NCI-H1048 (cell line): ENCODE measurements around the gene BRINP2.
"Not testable (repeated sequence)": the region's sequence is repeated elsewhere in the genome, so short reads cannot be mapped to it uniquely, and the experiment has no call there.

Experiments
- DNase-seq: peaks from one replicate; lab custom pipeline; 2025; lab: John Stamatoyannopoulos, UW

Gene BRINP2

DNA sequence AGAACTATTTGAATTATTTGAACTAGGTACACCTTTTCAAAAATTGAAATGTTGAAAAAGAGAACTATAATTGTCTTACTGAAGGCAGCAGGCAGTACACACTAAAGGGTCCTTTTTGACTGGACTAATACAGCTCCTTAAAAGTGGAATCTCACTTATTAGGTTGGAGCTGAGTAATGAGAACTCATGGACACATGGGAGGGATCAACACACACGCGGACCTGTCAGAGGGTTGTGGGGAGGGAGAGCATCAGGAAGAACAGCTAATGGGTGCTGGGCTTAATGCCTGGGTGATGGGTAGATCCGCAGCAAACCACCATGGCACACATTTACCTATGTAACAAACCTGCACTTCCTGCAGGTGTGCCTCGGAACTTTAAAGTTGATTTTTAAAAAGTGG, 145.0 kb downstream of the BRINP2 start:
- DNase-seq, result no peak

DNA sequence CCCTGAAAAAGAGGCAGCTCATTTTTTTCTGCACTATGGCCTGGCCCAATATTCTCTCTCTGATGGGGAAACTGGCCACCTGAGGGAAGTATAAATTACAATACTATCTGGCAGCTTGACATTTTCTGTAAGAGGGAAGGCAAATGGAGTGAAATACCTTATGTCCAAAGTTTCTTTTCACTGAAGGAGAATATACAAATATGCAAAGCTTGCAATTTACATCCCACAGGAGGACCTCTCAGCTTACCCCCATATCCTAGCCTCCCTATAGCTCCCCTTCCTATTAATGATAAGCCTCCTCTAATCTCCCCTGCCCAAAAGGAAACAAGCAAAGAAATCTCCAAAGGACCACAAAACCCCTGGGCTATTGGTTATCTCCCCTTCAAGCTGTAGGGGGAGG, 150.7 kb downstream of the BRINP2 start:
- DNase-seq, result not testable (repeated sequence)

- no peak for DNase-seq
Observed at GRCh38 chr1:177328251-177328650, 157.5 kb downstream of the BRINP2 start.

GRCh38 chr1:177329871-177330270, 159.1 kb downstream of the BRINP2 start:
- DNase-seq, result no peak
